A204.1 (cell line): Measurements from ENCODE around the gene NPAS2.

ENCODE experiments used
- FAIRE-seq: peaks from 2 replicates; lab custom pipeline; 2012; peaks lifted over from hg19 to GRCh38; lab: Jason Lieb, UNC

NPAS2 gene, protein sequence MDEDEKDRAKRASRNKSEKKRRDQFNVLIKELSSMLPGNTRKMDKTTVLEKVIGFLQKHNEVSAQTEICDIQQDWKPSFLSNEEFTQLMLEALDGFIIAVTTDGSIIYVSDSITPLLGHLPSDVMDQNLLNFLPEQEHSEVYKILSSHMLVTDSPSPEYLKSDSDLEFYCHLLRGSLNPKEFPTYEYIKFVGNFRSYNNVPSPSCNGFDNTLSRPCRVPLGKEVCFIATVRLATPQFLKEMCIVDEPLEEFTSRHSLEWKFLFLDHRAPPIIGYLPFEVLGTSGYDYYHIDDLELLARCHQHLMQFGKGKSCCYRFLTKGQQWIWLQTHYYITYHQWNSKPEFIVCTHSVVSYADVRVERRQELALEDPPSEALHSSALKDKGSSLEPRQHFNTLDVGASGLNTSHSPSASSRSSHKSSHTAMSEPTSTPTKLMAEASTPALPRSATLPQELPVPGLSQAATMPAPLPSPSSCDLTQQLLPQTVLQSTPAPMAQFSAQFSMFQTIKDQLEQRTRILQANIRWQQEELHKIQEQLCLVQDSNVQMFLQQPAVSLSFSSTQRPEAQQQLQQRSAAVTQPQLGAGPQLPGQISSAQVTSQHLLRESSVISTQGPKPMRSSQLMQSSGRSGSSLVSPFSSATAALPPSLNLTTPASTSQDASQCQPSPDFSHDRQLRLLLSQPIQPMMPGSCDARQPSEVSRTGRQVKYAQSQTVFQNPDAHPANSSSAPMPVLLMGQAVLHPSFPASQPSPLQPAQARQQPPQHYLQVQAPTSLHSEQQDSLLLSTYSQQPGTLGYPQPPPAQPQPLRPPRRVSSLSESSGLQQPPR

DNA sequence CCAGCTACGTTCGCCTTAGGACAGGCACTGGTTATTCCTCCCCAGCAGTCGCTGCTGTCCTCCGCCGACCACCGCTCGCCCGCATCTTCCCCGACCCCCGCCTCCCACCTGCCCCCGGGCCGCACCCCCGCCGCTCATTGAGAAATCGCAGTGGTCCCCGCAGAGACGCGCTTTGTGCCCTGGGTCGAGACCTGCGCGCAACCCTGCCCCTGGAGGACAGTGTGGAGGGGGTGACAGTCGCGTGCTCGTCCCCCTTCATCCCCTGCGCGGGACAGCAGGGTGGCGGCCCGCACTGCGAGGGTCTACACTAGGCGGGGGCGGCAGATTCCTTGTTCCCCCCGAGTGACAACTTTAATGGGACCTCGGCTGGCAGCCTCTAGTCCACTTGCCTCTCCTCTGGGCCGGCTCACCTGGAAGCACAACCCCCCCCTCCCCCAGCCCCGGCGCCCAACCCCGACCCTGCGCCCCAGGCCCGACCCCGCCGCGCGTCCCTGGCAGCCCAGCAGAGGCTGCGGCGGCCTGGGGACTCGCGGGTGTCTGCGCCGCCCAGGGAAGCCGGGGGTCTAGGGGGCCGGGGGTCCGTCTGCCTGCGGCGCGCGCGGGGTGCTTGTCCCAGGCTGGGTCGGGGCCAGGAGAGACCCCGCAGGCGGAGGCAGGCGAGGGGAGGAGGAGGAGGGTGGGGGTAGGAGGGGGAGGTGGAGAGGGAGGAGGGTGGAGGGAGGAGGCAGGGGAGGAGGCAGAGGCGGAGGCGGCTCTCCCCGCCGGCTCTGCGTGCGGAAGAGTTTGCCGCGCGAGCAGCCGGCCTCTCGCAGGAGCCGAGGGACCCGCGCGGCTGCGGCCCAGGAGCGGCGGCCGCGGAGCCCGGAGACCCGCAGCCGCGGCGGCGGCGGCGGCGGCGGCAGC is at the start of gene NPAS2:
NPAS2 (plus strand) TSS at position 770 of the 903 bp plus-strand sequence. CDS start 84,616 bp downstream, outside the sequence.
- FAIRE-seq = no peak

DNA sequence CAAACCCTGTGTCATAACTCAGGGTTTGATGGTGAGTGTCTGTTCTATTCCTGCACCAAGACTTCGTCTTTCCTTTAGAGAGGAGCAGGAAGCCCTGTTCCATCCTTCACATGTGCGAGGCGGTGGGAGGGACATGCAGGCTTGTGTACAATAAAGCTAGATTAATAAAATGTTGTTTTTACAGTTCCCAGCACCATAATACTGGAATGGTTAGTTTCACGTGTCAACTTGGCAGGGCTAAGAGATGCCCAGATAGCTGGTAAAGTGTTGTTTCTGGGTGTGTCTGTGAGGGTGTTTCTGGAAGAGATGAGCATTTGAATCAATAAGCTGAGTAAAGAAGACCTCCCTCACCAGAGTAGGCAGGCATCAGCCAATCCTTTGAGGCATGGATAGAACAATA is 48.8 kb upstream of the NPAS2 start:
- no peak for FAIRE-seq

DNA sequence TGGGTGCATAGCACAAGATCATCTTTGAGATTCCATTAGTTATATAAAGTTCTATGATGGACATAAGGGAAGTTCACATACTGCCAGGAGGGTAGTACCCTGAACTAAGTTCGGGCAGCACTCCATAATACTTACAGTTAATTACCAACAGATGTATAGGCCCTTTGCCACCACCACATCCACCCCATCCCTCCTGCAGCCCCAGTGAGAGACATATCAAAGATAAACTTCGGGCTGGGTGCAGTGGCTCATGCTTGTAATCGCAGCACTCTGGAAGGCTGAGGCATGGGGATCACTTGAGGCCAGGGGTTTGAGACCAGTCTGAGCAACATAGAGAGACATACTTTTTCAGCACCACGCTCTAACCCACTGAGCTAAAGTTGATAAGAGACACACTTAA is 46.4 kb upstream of the NPAS2 start:
- no peak for FAIRE-seq

DNA sequence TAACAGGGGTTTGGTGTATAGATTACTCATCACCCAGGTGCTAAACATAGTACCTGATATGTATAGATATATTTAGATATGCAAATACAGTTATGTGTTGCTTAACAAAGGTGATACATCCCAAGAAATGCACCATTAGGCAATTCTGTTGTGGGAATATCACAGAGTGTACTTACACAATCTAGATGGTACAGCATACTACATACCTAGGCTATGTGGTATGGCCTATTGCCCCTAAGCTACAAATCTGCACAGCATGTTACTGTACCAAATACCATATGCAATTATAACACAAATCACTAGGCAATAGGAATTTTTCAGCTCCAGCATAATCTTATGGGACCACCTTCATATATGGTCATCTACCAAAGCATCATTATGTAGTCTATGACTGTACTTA is 43.5 kb upstream of the NPAS2 start:
- FAIRE-seq = no peak

DNA sequence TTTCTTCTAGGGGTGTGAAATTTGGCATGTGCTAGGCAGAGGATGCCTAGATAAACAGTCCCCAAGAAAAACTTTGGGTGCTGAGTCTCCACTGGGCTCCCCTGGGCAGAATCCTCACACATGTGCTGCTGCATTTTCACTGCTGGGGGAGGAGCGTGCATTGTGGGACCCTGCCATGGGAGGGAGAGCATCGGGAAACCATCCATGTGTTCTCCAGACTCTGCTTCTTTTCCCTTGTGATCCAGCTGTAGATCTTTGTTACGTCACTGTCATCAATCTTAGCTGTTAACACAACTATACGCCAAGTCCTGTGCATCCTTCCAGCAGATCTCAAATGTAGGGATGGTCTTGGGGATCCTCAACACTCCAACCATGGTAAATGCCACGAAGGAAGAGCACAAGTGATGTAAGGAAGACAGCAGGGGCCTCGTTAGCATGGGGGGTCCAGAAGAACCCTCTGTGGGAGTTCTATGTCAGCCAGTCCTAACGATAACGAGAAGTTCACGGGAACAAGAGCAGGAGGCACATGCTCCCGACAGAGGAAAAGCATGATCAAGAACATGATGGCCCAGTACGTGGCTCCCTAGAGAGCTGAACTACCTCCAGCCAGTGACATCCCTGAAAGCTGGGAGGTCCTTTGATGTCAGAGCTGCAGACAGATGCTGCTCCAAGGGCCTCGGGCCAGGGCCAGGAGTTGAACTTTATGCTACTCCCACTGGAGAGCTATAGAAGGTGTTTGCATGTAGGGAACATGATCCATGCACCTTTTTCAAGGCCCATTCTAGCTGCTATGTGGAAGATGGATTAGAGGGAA is 41.1 kb upstream of the NPAS2 start:
- no peak for FAIRE-seq

DNA sequence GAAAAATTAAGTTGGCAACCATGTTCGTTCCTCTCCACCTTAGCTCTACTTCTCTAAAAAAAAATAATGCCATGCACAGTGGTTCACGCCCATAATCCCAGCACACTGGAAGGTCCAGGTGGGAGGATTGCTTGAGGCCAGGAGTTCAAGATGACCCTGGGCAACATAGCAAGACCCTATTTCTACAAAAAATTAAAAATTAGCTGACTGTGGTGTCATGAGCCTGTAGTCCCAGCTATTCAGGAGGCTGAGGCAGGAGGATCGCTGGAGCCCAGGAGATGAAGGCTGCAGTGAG is 40.1 kb upstream of the NPAS2 start:
- FAIRE-seq = no peak

DNA sequence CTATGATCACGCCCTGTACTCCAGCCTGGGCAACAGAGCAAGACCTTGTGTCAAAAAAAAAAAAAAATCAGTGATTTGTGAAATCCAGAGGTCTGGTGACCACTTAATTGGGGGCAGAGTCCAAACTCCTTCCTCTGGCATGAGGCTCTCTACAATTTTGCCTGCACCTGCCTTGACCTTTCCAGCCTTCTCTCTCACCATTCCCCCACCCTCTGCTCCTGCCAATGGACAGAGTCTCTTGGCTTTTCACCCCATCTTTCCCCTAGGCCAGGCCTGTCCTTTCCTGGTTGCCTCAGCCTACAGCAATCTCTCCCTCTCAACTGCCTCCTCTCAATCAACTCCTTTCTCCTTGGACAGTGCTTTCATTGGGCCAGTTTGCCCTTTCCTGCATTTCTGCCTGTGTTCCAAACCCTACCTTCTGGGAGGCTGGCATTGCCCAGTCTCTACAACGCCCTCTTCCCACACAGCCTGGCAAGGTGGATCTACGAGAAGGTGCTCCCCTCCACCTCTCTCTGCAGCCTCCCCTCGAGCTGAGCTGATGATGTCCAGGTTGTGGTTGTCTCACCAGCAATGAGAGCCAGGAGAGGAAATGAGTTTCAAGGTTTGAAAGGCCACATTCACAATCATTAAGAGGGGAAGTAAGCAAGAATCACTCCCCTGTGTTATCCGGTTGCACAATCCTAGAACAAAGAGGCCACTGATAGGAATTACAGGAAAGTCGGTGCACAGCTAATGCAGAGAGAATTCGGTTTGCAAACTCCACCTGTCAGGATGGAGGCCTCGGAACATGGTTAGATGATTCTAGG is 39.5 kb upstream of the NPAS2 start:
- FAIRE-seq = no peak

DNA sequence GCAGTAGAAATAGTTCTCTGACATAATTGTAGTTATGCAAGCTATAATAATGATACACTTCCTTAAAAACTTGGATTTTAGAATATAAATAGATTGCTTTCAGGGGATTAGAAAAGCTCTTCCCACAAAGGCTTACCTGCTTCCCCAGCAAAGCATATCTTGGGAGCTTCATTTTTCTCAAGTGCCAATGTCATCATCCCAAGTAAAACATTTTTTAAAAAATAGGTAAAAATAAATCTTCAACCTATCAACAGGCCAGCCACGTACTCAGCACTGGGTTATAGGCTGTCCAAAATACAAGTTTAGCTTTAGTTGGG is 39.0 kb upstream of the NPAS2 start:
- FAIRE-seq = no peak

DNA sequence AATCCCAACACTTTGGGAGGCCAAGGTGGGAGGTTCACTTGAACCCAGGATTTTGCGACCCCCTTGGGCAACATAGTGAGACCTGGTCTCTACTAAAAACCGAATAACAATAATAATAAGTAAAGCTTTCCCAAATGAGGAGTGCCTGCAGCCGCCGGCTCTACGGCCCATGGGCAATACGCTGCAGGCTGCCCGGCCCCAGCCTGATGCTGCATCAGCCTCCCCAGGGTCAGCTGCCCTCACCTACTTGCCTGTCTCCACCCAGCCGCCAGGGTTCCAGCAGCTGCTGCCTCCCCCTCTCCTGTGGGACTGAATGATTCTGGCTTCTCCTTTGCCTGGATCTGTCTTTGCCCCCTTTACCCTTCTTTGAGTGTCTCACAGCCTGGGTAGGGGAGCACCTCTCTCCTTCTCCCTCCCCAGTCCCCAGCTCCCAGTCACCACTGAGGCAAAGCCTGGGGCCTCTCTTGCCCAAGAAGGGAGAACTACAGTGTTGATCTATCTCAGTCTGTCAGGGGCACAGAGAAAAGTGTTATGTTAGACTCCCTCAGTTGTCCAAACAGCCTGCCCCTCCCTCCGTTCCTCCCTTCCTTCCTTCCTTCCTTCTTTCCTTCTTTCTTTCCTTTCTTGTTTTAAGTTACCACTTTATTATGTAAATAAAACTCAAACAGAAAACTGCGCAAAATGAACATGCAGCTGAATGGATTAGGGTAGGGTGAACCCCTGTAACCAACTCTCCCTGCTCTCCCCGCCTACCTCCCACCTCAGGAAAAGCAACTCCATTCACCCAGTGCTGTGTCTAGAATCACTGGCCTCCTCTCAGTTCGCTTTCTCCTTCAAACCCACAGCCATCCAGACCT is 38.2 kb upstream of the NPAS2 start:
- FAIRE-seq = no peak

DNA sequence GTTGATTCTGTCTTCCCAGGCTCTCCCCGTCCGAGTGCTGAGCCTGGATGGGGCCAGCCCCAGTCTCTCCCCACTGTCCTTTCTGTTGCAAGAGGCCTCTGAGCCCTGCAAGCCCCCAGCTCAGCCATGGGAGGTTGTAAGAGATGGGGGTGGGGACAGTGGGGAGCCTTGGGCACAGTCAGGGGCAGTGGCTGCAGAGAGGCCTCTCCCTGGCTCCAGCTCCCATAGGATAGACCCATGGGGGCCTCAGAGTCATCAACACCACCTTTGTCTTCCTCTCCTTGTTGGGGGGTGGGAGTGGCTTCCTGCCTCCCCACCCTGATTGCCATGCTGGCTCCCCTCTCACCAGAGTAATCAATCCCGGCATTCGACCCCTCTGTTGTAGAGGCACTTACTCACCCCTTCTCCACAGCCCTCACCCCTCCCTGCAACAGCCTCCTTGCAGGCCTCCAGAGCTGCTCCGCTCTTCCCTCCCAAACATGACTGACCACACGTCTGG is 37.5 kb upstream of the NPAS2 start:
- FAIRE-seq = no peak

DNA sequence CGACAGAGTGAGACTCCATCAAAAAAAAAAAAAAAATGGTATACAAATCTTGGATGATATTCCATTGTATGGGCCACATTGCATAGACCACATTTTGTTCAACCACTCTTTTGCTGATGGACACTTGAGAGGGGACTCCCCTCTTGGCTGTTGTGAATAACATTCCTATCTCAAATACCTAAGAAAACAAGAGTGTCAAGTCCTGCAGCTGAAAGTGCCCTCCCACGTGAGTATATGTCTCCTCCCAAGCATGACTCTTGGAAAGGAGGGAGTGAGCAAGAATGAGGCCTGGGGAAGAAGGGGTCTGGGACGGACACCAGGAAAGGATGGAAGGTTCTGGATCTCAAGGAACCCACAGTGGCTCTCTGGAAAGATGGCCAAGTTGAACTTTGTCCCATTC is 36.0 kb upstream of the NPAS2 start:
- no peak for FAIRE-seq

DNA sequence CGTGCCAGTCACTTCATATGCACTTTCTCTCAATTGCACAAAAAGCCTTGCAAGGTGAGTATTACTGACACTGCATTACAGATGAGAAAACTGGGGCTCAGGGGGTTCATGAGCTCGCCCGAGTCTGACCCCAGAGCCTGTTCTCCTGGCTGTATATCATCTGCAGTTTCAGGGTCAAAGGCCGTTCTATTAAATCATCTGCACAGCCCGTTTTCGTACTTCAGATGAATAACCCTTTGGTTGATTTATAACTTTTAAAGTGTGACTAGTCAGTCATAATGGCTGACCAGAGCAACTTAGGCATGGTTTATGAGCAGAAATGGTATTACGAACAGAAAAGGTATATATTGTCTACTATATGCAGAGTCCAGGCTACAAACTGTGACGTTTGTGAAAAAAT is 35.3 kb upstream of the NPAS2 start:
- FAIRE-seq = no peak

DNA sequence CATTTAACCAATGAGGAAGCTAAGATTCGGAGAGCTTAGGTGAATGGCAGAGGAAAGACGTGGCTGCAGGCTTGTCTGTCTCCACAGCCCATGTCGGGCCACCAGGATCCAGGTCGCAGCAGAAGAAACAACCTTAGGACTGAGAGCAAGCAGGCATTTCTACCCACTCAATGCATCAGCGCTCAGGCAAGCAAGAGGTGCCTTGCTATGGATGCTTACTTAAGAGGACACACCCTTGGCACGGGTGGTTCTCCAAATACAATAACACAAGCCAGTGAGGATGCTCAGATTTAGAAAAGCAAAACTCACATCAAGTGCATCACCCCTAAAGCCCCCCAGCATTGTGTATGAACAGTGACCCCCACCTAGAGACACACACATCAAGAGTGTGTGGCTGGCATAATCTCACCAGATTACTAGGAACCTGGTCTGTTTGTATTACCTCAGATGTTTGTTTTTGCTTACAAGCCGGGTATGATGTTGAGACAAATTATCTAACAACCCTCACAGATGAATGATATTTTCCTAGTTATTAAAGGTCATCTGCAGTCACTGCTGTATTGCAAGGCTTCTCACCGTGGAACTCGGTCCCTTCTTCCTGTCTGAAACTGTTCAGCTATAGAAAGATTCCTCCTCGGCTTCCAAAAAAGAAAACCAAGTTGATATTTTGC is 34.2 kb upstream of the NPAS2 start:
- FAIRE-seq = no peak

DNA sequence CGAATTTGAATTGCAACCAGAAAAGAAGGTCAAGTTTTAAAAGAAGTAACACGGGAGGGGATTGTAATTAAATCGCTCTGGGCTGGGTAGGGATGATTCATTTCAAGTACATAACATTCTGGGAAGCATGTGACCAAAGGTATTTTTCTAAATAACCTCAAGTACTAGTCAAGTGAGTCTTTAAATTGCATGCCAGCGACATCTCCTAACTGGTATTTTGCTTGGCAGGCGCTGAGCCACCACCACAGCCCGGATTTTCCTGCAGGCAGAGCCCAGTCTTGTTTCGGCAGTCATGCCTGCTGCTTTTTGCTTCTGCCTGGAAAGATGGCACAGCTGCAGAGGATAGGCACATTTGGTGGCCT is 33.7 kb upstream of the NPAS2 start:
- FAIRE-seq = no peak

DNA sequence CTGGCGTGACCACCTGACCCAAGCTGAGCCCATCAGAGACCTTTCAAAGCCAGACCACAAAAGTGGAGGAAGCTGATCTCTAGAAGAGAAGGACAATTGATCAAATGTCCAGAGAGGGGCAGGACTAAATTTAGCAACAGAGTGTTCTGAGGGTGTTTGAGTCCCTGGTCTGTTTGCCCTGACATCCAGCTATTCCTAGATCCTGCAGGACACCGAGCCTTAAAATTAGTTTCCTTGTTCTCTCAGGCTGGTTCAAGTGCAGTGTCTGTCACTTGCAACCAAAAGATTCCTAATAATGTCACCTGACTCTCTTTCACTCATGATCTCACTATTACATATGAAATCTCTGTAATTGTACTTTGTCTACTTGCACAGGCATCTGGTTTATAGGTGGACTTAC is 33.0 kb upstream of the NPAS2 start:
- no peak for FAIRE-seq

DNA sequence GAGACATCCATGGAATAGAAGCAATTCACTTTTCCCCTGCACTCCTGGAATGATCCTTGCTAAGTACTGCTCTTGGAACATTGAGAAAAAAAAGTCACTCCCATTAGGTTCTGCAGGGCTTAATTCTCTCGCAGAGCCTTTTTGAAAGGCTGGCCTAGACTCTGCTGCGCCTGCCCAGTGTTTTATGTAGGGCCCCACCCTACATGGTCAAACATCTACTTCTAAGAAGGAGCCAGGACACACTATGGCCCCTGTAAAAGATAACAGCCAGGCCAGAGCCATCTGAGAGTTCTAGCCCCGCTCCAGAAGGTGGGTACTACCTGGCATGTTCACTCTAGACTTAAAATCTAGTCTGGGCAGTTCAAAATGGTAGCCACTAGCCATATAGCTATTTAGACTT is 30.6 kb upstream of the NPAS2 start:
- FAIRE-seq = no peak

DNA sequence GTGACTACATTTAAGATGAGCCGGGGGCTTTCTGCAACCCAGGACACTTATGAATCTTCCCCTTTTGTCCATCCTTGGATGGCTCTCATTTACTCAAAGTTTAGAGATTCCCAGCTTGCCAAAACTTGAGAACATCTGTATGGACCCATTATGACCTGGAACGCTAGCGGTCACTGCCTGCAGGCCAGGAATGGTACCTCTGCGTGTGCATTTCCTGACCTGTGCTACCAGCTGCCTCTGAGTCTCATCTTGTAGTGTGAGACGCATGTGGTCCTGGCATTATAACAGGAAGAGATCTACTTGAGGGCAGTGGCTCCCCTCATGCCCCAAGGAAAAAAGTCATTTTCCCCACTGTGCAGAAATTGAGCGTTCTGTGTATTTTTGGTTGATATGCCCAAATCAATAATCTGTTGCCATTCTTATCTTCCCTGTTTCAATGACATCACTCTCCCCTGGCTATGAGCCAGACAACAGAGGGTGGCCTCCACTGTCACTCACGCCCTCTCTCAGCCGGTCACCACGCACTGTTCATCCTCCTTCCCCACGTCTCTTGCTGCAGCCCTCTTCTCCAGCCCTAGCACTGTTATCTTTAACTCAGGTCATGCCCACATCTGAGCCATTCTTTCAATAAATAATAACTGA is 28.5 kb upstream of the NPAS2 start:
- FAIRE-seq = no peak

DNA sequence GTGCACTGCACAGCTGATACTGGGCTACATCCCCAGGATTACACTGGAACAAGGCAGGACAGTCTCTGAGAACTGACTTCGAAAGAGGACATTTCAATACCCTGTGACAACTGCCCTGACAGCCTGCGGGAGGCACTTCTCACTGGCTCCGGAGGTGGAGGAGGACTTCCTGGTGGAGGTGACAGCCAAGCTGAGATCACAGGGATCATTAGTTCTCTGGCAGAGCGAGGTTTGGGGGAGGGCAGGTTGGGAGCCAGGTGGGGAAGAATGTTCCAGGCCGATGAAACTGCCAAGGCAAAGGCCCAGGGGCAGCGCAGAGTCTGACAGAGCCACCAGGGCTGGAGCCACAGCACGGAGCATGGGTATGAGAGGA is 28.0 kb upstream of the NPAS2 start:
- FAIRE-seq = no peak

DNA sequence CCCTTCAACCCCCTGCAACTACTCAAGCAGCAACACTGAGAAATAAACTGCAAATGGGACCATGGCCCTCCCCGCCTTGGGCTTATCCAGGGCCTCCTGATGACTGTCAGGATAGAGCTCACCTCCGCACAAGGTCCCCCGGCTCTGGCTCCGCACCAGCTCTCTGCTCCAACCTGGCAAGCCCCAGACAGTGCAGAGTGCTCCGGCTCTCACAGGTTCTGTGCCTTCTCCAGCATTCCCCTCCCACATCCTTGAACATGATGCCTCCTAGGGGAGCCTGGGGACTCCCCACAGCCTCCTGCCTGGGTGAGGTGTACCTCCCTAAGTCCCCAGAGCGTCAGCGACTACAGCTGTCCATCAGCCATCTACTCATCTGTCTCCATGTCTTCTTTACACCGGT is 26.7 kb upstream of the NPAS2 start:
- FAIRE-seq = no peak
